Measurements from ENCODE around the gene BAHCC1. TPM values are rescaled to one million over a fixed set of nuclear protein-coding genes. Genes with fewer than 3 reads are reported as not detected.

BAHCC1 gene
- total and polyA plus RNA-seq, 2 donors (not counting 3 experiments of a cell fraction or from before 2014, with no cell fraction given), result 4.7 to 11.6 TPM

DNA sequence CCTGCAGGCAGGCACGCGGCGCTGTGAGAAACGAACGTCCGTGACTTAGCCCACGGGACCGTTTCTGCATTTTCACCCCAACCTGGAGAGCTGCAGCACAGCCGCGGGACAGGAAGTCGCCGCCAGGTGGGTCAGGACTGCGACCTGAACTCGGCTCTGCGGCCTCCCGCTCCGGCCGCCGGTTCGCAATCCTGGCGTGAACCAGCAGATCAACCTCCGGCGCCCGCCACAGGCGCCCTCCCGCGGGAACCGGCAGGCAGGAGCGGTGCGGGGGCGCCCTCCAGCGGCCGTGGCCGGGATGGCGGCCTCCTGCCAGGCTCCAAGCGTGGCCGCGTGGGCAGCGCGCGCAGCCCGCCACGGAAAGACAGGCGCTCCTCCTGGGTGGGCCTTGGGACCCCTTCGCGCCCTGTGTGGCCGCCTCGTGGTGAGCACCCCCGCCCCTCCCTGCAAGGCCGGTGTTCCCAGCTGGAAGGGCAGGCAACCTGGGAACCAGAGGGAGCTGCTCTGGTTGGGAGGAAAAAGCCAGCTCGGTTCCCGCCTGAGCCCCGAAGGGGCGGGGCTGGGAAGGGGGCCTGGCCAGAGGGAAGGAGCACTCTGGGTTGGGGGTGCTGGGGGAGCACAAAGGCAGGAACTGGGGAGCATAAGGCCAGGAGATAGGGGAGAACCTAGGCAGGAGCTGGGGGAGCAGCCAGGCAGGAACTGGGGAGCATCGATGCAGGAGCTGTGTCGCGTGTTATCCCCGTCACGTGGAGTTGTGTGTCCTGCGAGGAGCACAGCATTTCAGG lies 89.1 kb downstream of the BAHCC1 start:
- Histone ChIP-seq H2AFZ (ENCODE audit: low read depth, low read length) (peak overlapping the region; percentile 81), H3K9ac (replicated peaks; ENCODE audit: extremely low read depth, insufficient read depth, low read length) (no peak overlapping the region)
- dilution Hi-C loops (cut with MboI; ENCODE audit: extremely low pct_ligation_motif_present, low sequenced_read_pairs), result no loop called here

More for the DNA sequence above, 89.1 kb downstream of the BAHCC1 start:
- peak overlapping the region in 1 of 3 experiments; percentile 8 for H3K4me3 ChIP-seq (replicated peaks in 1 of 3; ENCODE audit: insufficient read depth in 1 of 3, low read depth in 1 of 3, low read length in 3 of 3)
- FAIRE-seq, result peak; percentile 74
- H3K27ac ChIP-seq (ENCODE audit: insufficient read depth, low read depth, low read length), result no peak overlapping the region
- H3K4me2 ChIP-seq (ENCODE audit: insufficient read depth, low read length), result peak overlapping the region; percentile 47
- no peaks in the 10 kb centered on the region for H4K20me1 ChIP-seq (replicated peaks; ENCODE audit: control insufficient read depth, extremely low read depth, insufficient read depth, low read length)
- peaks cover 0 to 1% of the 10 kb centered on the region in 2 experiments for H3K27me3 ChIP-seq (ENCODE audit: control insufficient read depth in 2 of 2, insufficient read depth in 2 of 2, low read length in 2 of 2)
- no peaks in the 10 kb centered on the region for H3K9me3 ChIP-seq (replicated peaks; ENCODE audit: control insufficient read depth, insufficient read depth, low read length)
- CTCF ChIA-PET, result interaction anchor here (0.6 to 6.8 kb wide), 53 partner anchors 8 to 341 kb away, joined by 3 to 117 read pairs (median 5); partner anchors contain the start of genes ACTG1, BAHCC1, NDUFAF8 and SLC38A10
- H3K79me2 ChIP-seq (ENCODE audit: control insufficient read depth, insufficient read depth, low read length), result no peaks in the 10 kb centered on the region
- peak; percentile 69 for TF ChIP-seq POLR2AphosphoS5 (IDR thresholded peaks at IDR 0.05; ENCODE audit: insufficient read depth, low read depth, low read length)
- no peak for TF ChIP-seq MYC (IDR thresholded peaks at IDR 0.05; ENCODE audit: low read depth, low read length)
- TF ChIP-seq POLR2A (IDR thresholded peaks at IDR 0.05; ENCODE audit: low read depth, low read length), result no peak
- TF ChIP-seq, protein P1, sequence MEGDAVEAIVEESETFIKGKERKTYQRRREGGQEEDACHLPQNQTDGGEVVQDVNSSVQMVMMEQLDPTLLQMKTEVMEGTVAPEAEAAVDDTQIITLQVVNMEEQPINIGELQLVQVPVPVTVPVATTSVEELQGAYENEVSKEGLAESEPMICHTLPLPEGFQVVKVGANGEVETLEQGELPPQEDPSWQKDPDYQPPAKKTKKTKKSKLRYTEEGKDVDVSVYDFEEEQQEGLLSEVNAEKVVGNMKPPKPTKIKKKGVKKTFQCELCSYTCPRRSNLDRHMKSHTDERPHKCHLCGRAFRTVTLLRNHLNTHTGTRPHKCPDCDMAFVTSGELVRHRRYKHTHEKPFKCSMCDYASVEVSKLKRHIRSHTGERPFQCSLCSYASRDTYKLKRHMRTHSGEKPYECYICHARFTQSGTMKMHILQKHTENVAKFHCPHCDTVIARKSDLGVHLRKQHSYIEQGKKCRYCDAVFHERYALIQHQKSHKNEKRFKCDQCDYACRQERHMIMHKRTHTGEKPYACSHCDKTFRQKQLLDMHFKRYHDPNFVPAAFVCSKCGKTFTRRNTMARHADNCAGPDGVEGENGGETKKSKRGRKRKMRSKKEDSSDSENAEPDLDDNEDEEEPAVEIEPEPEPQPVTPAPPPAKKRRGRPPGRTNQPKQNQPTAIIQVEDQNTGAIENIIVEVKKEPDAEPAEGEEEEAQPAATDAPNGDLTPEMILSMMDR (IDR thresholded peaks at IDR 0.05; ENCODE audit: extremely low read depth in 1 of 2, insufficient read depth in 1 of 2, low read depth in 1 of 2, low read length in 2 of 2), result peak; percentile 82 to 98
- POLR2A ChIA-PET, result interaction anchor here (0.7 to 1.2 kb wide), 3 partner anchors 28 to 89 kb away, joined by 3 to 5 read pairs (median 3); partner anchors contain the start of genes ACTG1 and BAHCC1
- intact Hi-C loops (cut with micrococcal nuclease), result loop anchor here (1.0 to 5.0 kb wide), 5 partner anchors 42 to 231 kb away; no protein-coding TSS in a partner anchor
- peaks cover 18% of the 10 kb centered on the region for H3K4me1 ChIP-seq (ENCODE audit: control insufficient read depth, extremely low read depth, insufficient read depth, low read length)
- H3K9me1 ChIP-seq (replicated peaks; ENCODE audit: control insufficient read depth, extremely low read depth, insufficient read depth, low read length), result no peaks in the 10 kb centered on the region
- peak; percentile 68 for DNase-seq (ENCODE audit: low read depth, low spot score)
- no peaks in the 10 kb centered on the region for H3K36me3 ChIP-seq (ENCODE audit: control insufficient read depth in 2 of 2, extremely low read depth in 1 of 2, insufficient read depth in 2 of 2, low read length in 2 of 2)
- BruUV-seq (replicated peaks), result no TSS peak

Data from endothelial cell of umbilical vein (primary cell).